PFSK-1 (cell line): ENCODE results near the gene ACVR1.

ENCODE experiments used
- FOXP2 ChIP-seq: optimal IDR thresholded peaks from 2 replicates; pipeline ENCODE3; 2011; ENCODE audit warnings: borderline replicate concordance, control low read depth, inconsistent platforms; ENCODE audit not compliant: insufficient read depth; ENCODE audit errors: extremely low read length, extremely low read depth
- POLR2AphosphoS5 ChIP-seq: IDR thresholded peaks from 2 replicates; pipeline ENCODE4 v1.6.1; 2012; ENCODE audit warnings: low read depth, mild to moderate bottlenecking, control low read depth, low read length, moderate library complexity
- REST ChIP-seq, 2 experiments: IDR thresholded peaks; 2 replicates each; pipeline versions ENCODE4 v1.6.1 to v1.8.0; 2011 to 2012; ENCODE audit warnings: low read depth in 2 of 2, low read length in 2 of 2, control low read depth in 1 of 2, inconsistent platforms in 1 of 2, mild to moderate bottlenecking in 1 of 2, moderate library complexity in 1 of 2; ENCODE audit not compliant: insufficient read depth in 1 of 2
- SIN3A ChIP-seq: IDR thresholded peaks from 2 replicates; pipeline ENCODE4 v1.6.1; 2012; ENCODE audit warnings: mild to moderate bottlenecking, low read length, moderate library complexity, borderline replicate concordance; ENCODE audit not compliant: insufficient read depth
- TAF1 ChIP-seq: IDR thresholded peaks from 2 replicates; pipeline ENCODE4 v1.6.1; 2012; ENCODE audit warnings: low read length, control low read depth, borderline replicate concordance; ENCODE audit not compliant: insufficient read depth

ACVR1 gene

DNA sequence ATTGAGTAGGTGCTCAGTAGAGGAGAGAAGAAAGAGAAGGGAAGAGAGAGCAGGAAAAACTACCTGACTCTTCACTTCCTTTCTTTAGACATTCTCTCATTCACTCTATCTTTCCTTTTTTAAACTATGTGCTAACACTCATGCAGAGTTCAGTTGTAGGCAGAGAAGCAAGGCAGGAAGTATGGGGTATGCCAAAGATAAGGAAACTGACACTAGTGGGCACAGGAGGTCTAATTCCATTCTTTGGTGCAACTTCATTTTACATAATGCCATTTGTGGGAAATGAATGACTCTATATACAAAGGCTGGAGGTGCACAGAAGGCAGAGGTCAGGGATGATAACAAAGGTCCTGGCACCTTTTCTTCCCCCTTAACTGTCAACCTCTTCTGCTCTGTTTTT, 35.1 kb upstream of the ACVR1 start:
- TF ChIP-seq SIN3A (no peak), TAF1 (no peak)

DNA sequence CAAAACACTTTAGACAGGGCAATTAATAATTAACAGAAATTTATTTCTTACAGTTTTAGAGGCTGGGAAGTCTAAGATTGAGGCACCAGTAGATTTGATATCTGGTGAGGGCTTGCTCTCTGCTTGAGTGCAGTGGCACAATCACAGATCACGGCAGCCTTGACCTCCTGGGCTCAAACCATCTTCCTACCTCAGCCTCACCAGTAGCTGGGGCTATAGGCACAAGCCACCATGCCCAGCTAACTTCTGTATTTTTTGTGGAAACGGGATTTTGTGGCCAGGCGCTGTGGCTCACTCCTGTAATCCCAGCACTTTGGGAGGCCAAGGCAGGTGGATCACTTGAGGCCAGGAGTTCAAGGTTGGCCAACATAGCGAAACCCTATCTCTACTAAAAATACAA, 29.0 kb upstream of the ACVR1 start:
- TF ChIP-seq POLR2AphosphoS5 (no peak), REST (IDR thresholded peaks at IDR 0.05; ENCODE audit: insufficient read depth in 1 of 2, low read depth in 2 of 2, low read length in 2 of 2) (no peak), TAF1 (no peak), SIN3A (no peak), FOXP2 (no peak)

GRCh38 chr2:157903626-157904025, 27.5 kb upstream of the ACVR1 start:
- TF ChIP-seq SIN3A (no peak), TAF1 (no peak), REST (IDR thresholded peaks at IDR 0.05; ENCODE audit: insufficient read depth in 1 of 2, low read depth in 2 of 2, low read length in 2 of 2) (no peak), POLR2AphosphoS5 (no peak)

GRCh38 chr2:157903151-157903550, 27.0 kb upstream of the ACVR1 start:
- TF ChIP-seq FOXP2, result no peak
- TF ChIP-seq TAF1, result no peak
- no peak for TF ChIP-seq REST (IDR thresholded peaks at IDR 0.05; ENCODE audit: insufficient read depth in 1 of 2, low read depth in 2 of 2, low read length in 2 of 2)
- TF ChIP-seq SIN3A, result no peak
- TF ChIP-seq POLR2AphosphoS5, result no peak

- no peak for TF ChIP-seq TAF1
- no peak for TF ChIP-seq POLR2AphosphoS5
- TF ChIP-seq FOXP2, result no peak
- no peak for TF ChIP-seq SIN3A
- no peak for TF ChIP-seq REST (IDR thresholded peaks at IDR 0.05; ENCODE audit: insufficient read depth in 1 of 2, low read depth in 2 of 2, low read length in 2 of 2)
Observed at GRCh38 chr2:157902692-157903091, 26.6 kb upstream of the ACVR1 start.

- TF ChIP-seq REST (IDR thresholded peaks at IDR 0.05; ENCODE audit: insufficient read depth in 1 of 2, low read depth in 2 of 2, low read length in 2 of 2) (no peak), TAF1 (no peak), FOXP2 (no peak)
Observed at GRCh38 chr2:157901325-157901724, 25.2 kb upstream of the ACVR1 start.
